GOT3 (cell line): ENCODE results near the gene RARA.
"Not testable (repeated sequence)": the region's sequence is repeated elsewhere in the genome, so short reads cannot be mapped to it uniquely, and the experiment has no call there.

Experiments used
- DNase-seq: peaks from one replicate; lab custom pipeline; 2025; ENCODE audit warnings: mixed read lengths; lab: John Stamatoyannopoulos, UW

Gene RARA

GRCh38 chr17:40375786-40376185, 66.8 kb downstream of the RARA start:
- not testable (repeated sequence) for DNase-seq

- not testable (repeated sequence) for DNase-seq
These were observed 67.6 kb downstream of the RARA start for GRCh38 chr17:40376541-40376940.

- no peak for DNase-seq
These were observed 68.9 kb downstream of the RARA start for GRCh38 chr17:40377832-40378231.

- no peak for DNase-seq
These were observed 70.0 kb downstream of the RARA start for GRCh38 chr17:40378966-40379365.

GRCh38 chr17:40382251-40382650, 73.3 kb downstream of the RARA start:
- no peak for DNase-seq

GRCh38 chr17:40386555-40386954, 77.6 kb downstream of the RARA start:
- not testable (repeated sequence) for DNase-seq

GRCh38 chr17:40399185-40399584, 90.2 kb downstream of the RARA start:
- DNase-seq: no peak

GRCh38 chr17:40402668-40403067, 93.7 kb downstream of the RARA start:
- no peak for DNase-seq

- DNase-seq: no peak
These were observed 95.0 kb downstream of the RARA start for GRCh38 chr17:40404003-40404402.
